Tibial nerve (tissue), 4 donors: ENCODE measurements around the gene CPXM1. TPM values are rescaled to one million over a fixed set of nuclear protein-coding genes. Genes with fewer than 3 reads are reported as not detected.

Experiments used
- DNase-seq, 2 donors: peaks; one replicate each; pipeline ENCODE4 v3.0.0-alpha.2; 2019; ENCODE audit warnings: low spot score in 2 of 2
- H3K27ac ChIP-seq, 4 donors: fragments of 200-600 bp; sonication (generic) in 3 of 4; one replicate each; pipeline ENCODE4 v1.5.1; 2017 to 2019; ENCODE audit warnings: mild to moderate bottlenecking in 1 of 4
- H3K27me3 ChIP-seq, 2 donors: fragments of 200-600 bp; sonication (generic) in 1 of 2; one replicate each; pipeline versions ENCODE4 v1.5.1 to v1.6.0; 2017 to 2019
- H3K36me3 ChIP-seq, 3 donors: fragments of 200-600 bp; sonication (generic); one replicate each; pipeline ENCODE4 v1.5.1; 2018 to 2019
- H3K4me1 ChIP-seq, 4 donors: fragments of 200-600 bp; sonication (generic) in 3 of 4; one replicate each; pipeline ENCODE4 v1.5.1; 2017 to 2019
- H3K4me3 ChIP-seq, 4 donors: fragments of 200-600 bp; sonication (generic) in 3 of 4; one replicate each; pipeline ENCODE4 v1.5.1; 2017 to 2019; ENCODE audit warnings: mild to moderate bottlenecking in 1 of 4, moderate library complexity in 1 of 4
- H3K9me3 ChIP-seq, 4 donors: fragments of 200-600 bp; sonication (generic) in 3 of 4; one replicate each; pipeline ENCODE4 v1.5.1; 2017 to 2019
- CTCF ChIP-seq, 5 experiments: fragments of 200-600 bp in 3 of 5; fragments of 450-650 bp in 2 of 5; sonication (generic) in 3 of 5; IDR thresholded peaks; one replicate each; pipeline ENCODE4 v1.5.1; 2016 to 2019; ENCODE audit warnings: antibody characterized with exemption in 5 of 5, mild to moderate bottlenecking in 3 of 5, moderate library complexity in 2 of 5
- EP300 ChIP-seq, 2 donors: sonication (generic); formaldehyde crosslinking; IDR thresholded peaks; one replicate each; pipeline ENCODE4 v1.6.1; 2017; ENCODE audit warnings: antibody characterized with exemption in 2 of 2, mild to moderate bottlenecking in 1 of 2
- POLR2A ChIP-seq, 2 donors: fragments of 450-650 bp; IDR thresholded peaks; one replicate each; pipeline ENCODE4 v1.6.1; 2017; ENCODE audit warnings: antibody characterized with exemption in 2 of 2, mild to moderate bottlenecking in 2 of 2, moderate library complexity in 2 of 2
- WGBS, 2 donors: methylation state at CpG; one replicate each; pipeline ENCODE4 v1.1.5; 2018; 5-methylcytosine and 5-hydroxymethylcytosine counted together
- total RNA-seq, 4 donors: library from RNA; depleted of rRNA; stranded (reverse); fragments of >200 nt; gene quantifications; one replicate each; pipeline ENCODE4 v1.1.0, GENCODE V29; 2016

CPXM1 gene
- total RNA-seq, 4 donors from 2014 or later: 1.6 to 3.6 (median 1.9) TPM

- peaks cover 0 to 8% (median 0%) of the 10 kb centered on the region in 3 donors for H3K36me3 ChIP-seq
- DNase-seq: no peak
- TF ChIP-seq EP300 (IDR thresholded peaks at IDR 0.05): no peak
- peak in 2 of 5 experiments; percentile 7 to 19 for TF ChIP-seq CTCF (IDR thresholded peaks at IDR 0.05)
- TF ChIP-seq POLR2A (IDR thresholded peaks at IDR 0.05): no peak
- WGBS, 2 donors: 2% methylated on average over 19 of the region's 93 CpGs; no CpG with 5 or more reads in 1 of the 2 donors
- peaks cover 0 to 71% of the 10 kb centered on the region in 2 donors for H3K27me3 ChIP-seq
- peak overlapping the region; percentile 31 to 50 (median 42) for H3K4me3 ChIP-seq
- H3K9me3 ChIP-seq: no peaks in the 10 kb centered on the region
- H3K27ac ChIP-seq: peak overlapping the region in 1 of 4 donors; percentile 35
- peaks cover 0 to 33% (median 20%) of the 10 kb centered on the region in 4 donors for H3K4me1 ChIP-seq
Observed at GRCh38 chr20:2751878-2752566, 48.4 kb downstream of the CPXM1 start.

GRCh38 chr20:2751347-2751877, 49.0 kb downstream of the CPXM1 start:
- no peaks in the 10 kb centered on the region for H3K9me3 ChIP-seq
- peak overlapping the region; percentile 31 to 50 (median 38) for H3K4me3 ChIP-seq
- WGBS, 2 donors: 1% methylated on average over 21 to 26 of the region's 26 CpGs
- no peak for DNase-seq
- peaks cover 0 to 33% (median 20%) of the 10 kb centered on the region in 4 donors for H3K4me1 ChIP-seq
- H3K36me3 ChIP-seq: peaks cover 0 to 8% (median 0%) of the 10 kb centered on the region in 3 donors
- H3K27me3 ChIP-seq: peaks cover 0 to 65% of the 10 kb centered on the region in 2 donors
- H3K27ac ChIP-seq: peak overlapping the region in 1 of 4 donors; percentile 35
- no peak for TF ChIP-seq POLR2A (IDR thresholded peaks at IDR 0.05)
- no peak for TF ChIP-seq EP300 (IDR thresholded peaks at IDR 0.05)
- TF ChIP-seq CTCF (IDR thresholded peaks at IDR 0.05): no peak

GRCh38 chr20:2750491-2751251, 49.8 kb downstream of the CPXM1 start:
- 3 to 5% methylated on average over 34 of the region's 34 CpGs for WGBS, 2 donors

GRCh38 chr20:2749951-2750490, 50.4 kb downstream of the CPXM1 start:
- 20 to 24% methylated on average over 28 to 29 of the region's 30 CpGs for WGBS, 2 donors
- Histone ChIP-seq H3K36me3 (no peaks in the 10 kb centered on the region), H3K27me3 (peaks cover 0 to 52% of the 10 kb centered on the region in 2 donors), H3K27ac (no peak overlapping the region), H3K9me3 (no peaks in the 10 kb centered on the region), H3K4me3 (no peak overlapping the region), H3K4me1 (peaks cover 0 to 33% (median 20%) of the 10 kb centered on the region in 4 donors)
- no peak for DNase-seq
- TF ChIP-seq POLR2A (IDR thresholded peaks at IDR 0.05) (no peak), EP300 (IDR thresholded peaks at IDR 0.05) (no peak), CTCF (IDR thresholded peaks at IDR 0.05) (no peak)

More at GRCh38 chr20:2750491-2751251, 49.8 kb downstream of the CPXM1 start:
- Histone ChIP-seq H3K27ac (no peak overlapping the region), H3K4me1 (peaks cover 0 to 33% (median 20%) of the 10 kb centered on the region in 4 donors), H3K4me3 (peak overlapping the region in 2 of 4 donors; percentile 35 to 50), H3K36me3 (peaks cover 0 to 4% (median 0%) of the 10 kb centered on the region in 3 donors), H3K27me3 (peaks cover 0 to 58% of the 10 kb centered on the region in 2 donors), H3K9me3 (no peaks in the 10 kb centered on the region)
- TF ChIP-seq EP300 (IDR thresholded peaks at IDR 0.05) (no peak), POLR2A (IDR thresholded peaks at IDR 0.05) (no peak), CTCF (IDR thresholded peaks at IDR 0.05) (no peak)
- DNase-seq: peak in 1 of 2 donors; percentile 61
